IMR-90 (cell line): ENCODE data around the gene DYRK1A. TPM values are rescaled to one million over a fixed set of nuclear protein-coding genes. Genes with fewer than 3 reads are reported as not detected.
A peak's percentile ranks its signal among the peaks of the same experiment; 100 is the strongest.

Source experiments
- ATAC-seq: fragments of 200-7000 bp; cut with Tn5 transposase; 2 replicates; pipeline ENCODE4 v1.9.1; 2020; ENCODE audit warnings: low read depth, mild to moderate bottlenecking, moderate library complexity
- BruUV-seq: library from RNA; stranded (reverse); fragments of 400-500 nt; replicated peaks from 2 replicates; lab custom pipeline; 2021; lab: Mats Ljungman, UMichigan
- CTCF ChIA-PET: fragments of 300-600 bp; formaldehyde crosslinking; extraction: SDS; loops from one replicate; lab custom pipeline; 2021; ENCODE audit warnings: antibody characterized with exemption; lab: Yijun Ruan, JAX
- POLR2A ChIA-PET: fragments of 300-600 bp; sonication (Branson Sonifier 250); formaldehyde crosslinking; loops from one replicate; lab custom pipeline; 2022; ENCODE audit warnings: antibody characterized with exemption; ENCODE audit not compliant: unreplicated experiment; lab: Charles Lee
- DNase-seq: peaks from one replicate; pipeline ENCODE4 v3.0.0; 2013
- H2AFZ ChIP-seq: replicated peaks from 2 replicates; pipeline ENCODE3; 2013; ENCODE audit warnings: low read length, mild to moderate bottlenecking; ENCODE audit not compliant: poor library complexity
- H2AK5ac ChIP-seq: 2 replicates; pipeline ENCODE4 v1.6.1; 2013; ENCODE audit warnings: low read depth, low read length, inconsistent platforms
- H2AK9ac ChIP-seq: replicated peaks from 2 replicates; pipeline ENCODE3; 2013; ENCODE audit warnings: mild to moderate bottlenecking, low read depth, low read length, moderate library complexity; ENCODE audit not compliant: poor library complexity
- H2BK120ac ChIP-seq: 2 replicates; pipeline ENCODE4 v1.6.1; 2013; ENCODE audit warnings: low read depth, low read length, inconsistent platforms
- H2BK15ac ChIP-seq: 3 replicates; pipeline ENCODE4 v1.6.1; 2013; ENCODE audit warnings: low read depth, low read length, inconsistent platforms
- H2BK20ac ChIP-seq: 2 replicates; pipeline ENCODE4 v1.6.1; 2013; ENCODE audit warnings: low read depth, mild to moderate bottlenecking, inconsistent platforms, low read length, moderate library complexity
- H2BK5ac ChIP-seq: 2 replicates; pipeline ENCODE4 v1.6.1; 2013; ENCODE audit warnings: mild to moderate bottlenecking, low read depth, low read length, inconsistent platforms; ENCODE audit not compliant: poor library complexity, severe bottlenecking
- H3K14ac ChIP-seq: replicated peaks from 2 replicates; pipeline ENCODE4 v1.6.1; 2013; ENCODE audit warnings: low read depth, low read length, inconsistent platforms
- H3K18ac ChIP-seq: 2 replicates; pipeline ENCODE4 v1.6.1; 2013; ENCODE audit warnings: low read depth, low read length, control low read depth
- H3K23ac ChIP-seq: 2 replicates; pipeline ENCODE4 v1.6.1; 2013; ENCODE audit warnings: low read depth, low read length, inconsistent platforms
- H3K27ac ChIP-seq: 2 replicates; pipeline ENCODE4 v1.5.1; 2013; ENCODE audit warnings: mild to moderate bottlenecking, control low read depth, low read length; ENCODE audit not compliant: insufficient read depth
- H3K27me3 ChIP-seq: 2 replicates; pipeline ENCODE4 v1.6.1; 2013; ENCODE audit warnings: low read length; ENCODE audit not compliant: control insufficient read depth, insufficient read depth
- H3K36me3 ChIP-seq: 2 replicates; pipeline ENCODE4 v1.6.1; 2013; ENCODE audit warnings: low read length, mixed read lengths; ENCODE audit not compliant: control insufficient read depth, insufficient read depth
- H3K4ac ChIP-seq: 2 replicates; pipeline ENCODE4 v1.6.1; 2013; ENCODE audit warnings: low read depth, low read length, inconsistent platforms
- H3K4me1 ChIP-seq: 2 replicates; pipeline ENCODE4 v1.6.1; 2013; ENCODE audit warnings: low read length, mixed read lengths; ENCODE audit not compliant: control insufficient read depth, insufficient read depth
- H3K4me2 ChIP-seq: 2 replicates; pipeline ENCODE4 v1.6.1; 2013; ENCODE audit warnings: low read depth, mild to moderate bottlenecking, control low read depth, low read length, moderate library complexity
- H3K4me3 ChIP-seq: 2 replicates; pipeline ENCODE4 v1.5.1; 2013; ENCODE audit warnings: low read depth, mild to moderate bottlenecking, control low read depth, low read length, moderate library complexity; ENCODE audit not compliant: insufficient read depth
- H3K56ac ChIP-seq: 2 replicates; pipeline ENCODE4 v1.6.1; 2013; ENCODE audit warnings: low read length, inconsistent platforms; ENCODE audit not compliant: insufficient read depth; ENCODE audit errors: extremely low read depth
- H3K79me1 ChIP-seq, 2 experiments: 2 replicates each; pipeline ENCODE4 v1.6.1; 2013; ENCODE audit warnings: low read length in 2 of 2, inconsistent platforms in 1 of 2, low read depth in 1 of 2
- H3K9ac ChIP-seq: 2 replicates; pipeline ENCODE4 v1.6.1; 2013; ENCODE audit warnings: low read depth, low read length, control low read depth
- H3K9me1 ChIP-seq: 2 replicates; pipeline ENCODE4 v1.6.1; 2013; ENCODE audit warnings: low read length, inconsistent platforms; ENCODE audit not compliant: insufficient read depth
- H3K9me3 ChIP-seq: 2 replicates; pipeline ENCODE4 v1.6.1; 2013; ENCODE audit warnings: low read length; ENCODE audit not compliant: control insufficient read depth, insufficient read depth
- H4K20me1 ChIP-seq: 2 replicates; pipeline ENCODE4 v1.6.1; 2013; ENCODE audit warnings: low read length, inconsistent platforms; ENCODE audit not compliant: insufficient read depth
- H4K5ac ChIP-seq: 2 replicates; pipeline ENCODE4 v1.6.1; 2013; ENCODE audit warnings: mild to moderate bottlenecking, low read depth, low read length, control low read depth
- H4K8ac ChIP-seq, 2 experiments: 2 replicates each; pipeline ENCODE4 v1.6.1; 2013; ENCODE audit warnings: low read depth in 2 of 2, low read length in 2 of 2, control low read depth in 1 of 2, inconsistent platforms in 1 of 2
- H4K91ac ChIP-seq: 2 replicates; pipeline ENCODE4 v1.6.1; 2013; ENCODE audit warnings: low read depth, low read length, inconsistent platforms; ENCODE audit not compliant: insufficient read depth
- BHLHE40 ChIP-seq: fragments of 150-350 bp; IDR thresholded peaks from 2 replicates; pipeline ENCODE4 v1.6.1; 2016; ENCODE audit warnings: mild to moderate bottlenecking, low read depth, low read length
- CHD1 ChIP-seq: IDR thresholded peaks from 2 replicates; pipeline ENCODE4 v1.6.1; 2012; ENCODE audit warnings: low read depth, low read length, improper control_type of control experiment
- RAD21 ChIP-seq: IDR thresholded peaks from 2 replicates; pipeline ENCODE4 v1.6.1; 2012; ENCODE audit warnings: low read length, improper control_type of control experiment
- WGBS, 2 experiments: methylation state at CpG; one replicate each; pipeline versions ENCODE4 v1.1.5 to v1.1.7; 2013; ENCODE audit warnings: missing lambda C conversion rate in 2 of 2; ENCODE audit not compliant: insufficient read length in 1 of 2; ENCODE audit errors: extremely low coverage in 2 of 2; 5-methylcytosine and 5-hydroxymethylcytosine counted together
- dilution Hi-C: fragments of 300-500 bp; cut with HindIII; formaldehyde crosslinking; loops from one replicate; pipeline ENCODE4 v1.14.3; 2018; ENCODE audit warnings: low sequenced_read_pairs; ENCODE audit not compliant: unreplicated experiment
- in situ Hi-C: fragments of 300-500 bp; cut with MboI; formaldehyde crosslinking; loops from 3 replicates; pipeline ENCODE4 v1.14.3; 2019; ENCODE audit warnings: low sequenced_read_pairs, inconsistent platforms, mixed read lengths
- intact Hi-C: fragments of 100-400 bp; cut with micrococcal nuclease; formaldehyde crosslinking; loops from 2 replicates; pipeline ENCODE4 v1.10.0; 2022
- polyA plus RNA-seq, 3 experiments: library from polyadenylated mRNA; depleted of rRNA; stranded (reverse); fragments of >200 nt; gene quantifications; 2 replicates each; pipeline ENCODE4 v1.2.3, GENCODE V29; 2012; ENCODE audit warnings: low replicate concordance in 1 of 3
- total RNA-seq: library from RNA; depleted of rRNA; stranded (reverse); fragments of >200 nt; gene quantifications from 2 replicates; pipeline ENCODE4 v1.2.3, GENCODE V29; 2012
- TF ChIP-seq, protein P1 (sequence below): fragments of 150-350 bp; IDR thresholded peaks from 2 replicates; pipeline ENCODE4 v1.6.1; 2017; ENCODE audit warnings: mild to moderate bottlenecking, antibody characterized with exemption, low read length, low read depth

The DYRK1A gene
- total and polyA plus RNA-seq, 2 of the 4 experiments (the other 2 are of a cell fraction), result 18.6 to 50.5 TPM

DNA sequence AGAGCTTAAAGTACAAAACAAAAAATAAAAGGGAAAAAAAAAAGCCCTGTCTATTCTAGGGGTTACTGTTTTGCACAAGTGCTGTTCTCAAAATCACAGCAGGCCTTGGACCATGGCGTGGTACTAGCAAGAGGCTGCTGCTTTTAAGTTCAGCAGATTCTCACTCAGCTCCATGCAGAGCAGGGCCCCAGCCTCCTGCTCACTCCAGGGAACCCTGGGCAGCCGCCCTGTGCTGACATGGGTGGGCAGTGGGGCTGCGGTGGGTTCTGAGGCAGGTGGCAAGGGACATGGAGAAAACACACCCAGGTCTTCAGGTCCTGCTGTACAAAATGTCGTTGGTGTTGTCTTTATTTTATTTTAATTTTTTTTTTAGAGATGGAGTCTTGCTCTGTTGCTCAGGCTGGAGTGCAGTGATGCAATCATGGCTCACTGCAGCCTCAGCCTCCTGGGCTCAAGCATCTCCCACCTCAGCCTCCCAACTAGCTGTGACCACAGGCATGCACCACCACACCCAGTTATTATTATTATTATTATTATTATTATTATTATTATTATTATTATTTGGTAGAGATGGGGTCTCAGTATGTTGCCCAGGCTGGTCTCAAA is 170.9 kb downstream of the DYRK1A start:
- H2AK5ac ChIP-seq, result no peak overlapping the region
- BruUV-seq, result no TSS peak
- H4K8ac ChIP-seq, result peak overlapping the region in 1 of 2 experiments; percentile 35; a peak in 2 of 4 replicates

More for the DNA sequence above, 170.9 kb downstream of the DYRK1A start:
- Histone ChIP-seq H2BK120ac (peak overlapping the region; percentile 25; the same call in 1 of the 2 replicates), H4K5ac (peak overlapping the region; percentile 41; the same call in 1 of the 2 replicates), H3K4me3 (no peak overlapping the region), H3K14ac (no peak overlapping the region), H3K18ac (peak overlapping the region; percentile 35; the same call in 1 of the 2 replicates), H3K4ac (peak overlapping the region; percentile 64; the same call in 1 of the 2 replicates), H3K27me3 (peaks cover 5% of the 10 kb centered on the region; the same call in 1 of the 2 replicates), H3K9me1 (no peaks in the 10 kb centered on the region), H2BK15ac (no peak overlapping the region), H3K9ac (no peak overlapping the region), H3K4me2 (no peak overlapping the region), H3K56ac (no peak overlapping the region), H2AK9ac (peak overlapping the region; percentile 23), H2BK5ac (peak overlapping the region; percentile 69), H3K79me1 (no peaks in the 10 kb centered on the region), H3K4me1 (peaks cover 2% of the 10 kb centered on the region; the same call in 1 of the 2 replicates), H3K9me3 (peaks cover 12% of the 10 kb centered on the region), H3K23ac (no peak overlapping the region), H4K20me1 (no peaks in the 10 kb centered on the region), H4K91ac (no peak overlapping the region; the same call in 1 of the 2 replicates), H2AFZ (peak overlapping the region; percentile 41), H2BK20ac (no peak overlapping the region), H3K36me3 (no peaks in the 10 kb centered on the region), H3K27ac (no peak overlapping the region)
- intact Hi-C loops, result no loop called here
- dilution Hi-C loops, result no loop called here
- DNase-seq, result no peak
- ChIA-PET CTCF (interaction anchor here (0.6 kb wide), 1 partner anchor 288 kb away, joined by 3 read pairs; no protein-coding TSS in a partner anchor), POLR2A (no interaction called here)
- 70% methylated on average over 2 of the region's 4 CpGs; no CpG with 5 or more reads in 1 of the 2 experiments for WGBS, 2 experiments
- no peak for ATAC-seq
- in situ Hi-C loops, result no loop called here
- TF ChIP-seq, protein P1, sequence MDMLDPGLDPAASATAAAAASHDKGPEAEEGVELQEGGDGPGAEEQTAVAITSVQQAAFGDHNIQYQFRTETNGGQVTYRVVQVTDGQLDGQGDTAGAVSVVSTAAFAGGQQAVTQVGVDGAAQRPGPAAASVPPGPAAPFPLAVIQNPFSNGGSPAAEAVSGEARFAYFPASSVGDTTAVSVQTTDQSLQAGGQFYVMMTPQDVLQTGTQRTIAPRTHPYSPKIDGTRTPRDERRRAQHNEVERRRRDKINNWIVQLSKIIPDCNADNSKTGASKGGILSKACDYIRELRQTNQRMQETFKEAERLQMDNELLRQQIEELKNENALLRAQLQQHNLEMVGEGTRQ, result no peak
- TF ChIP-seq CHD1 (no peak), RAD21 (no peak), BHLHE40 (no peak)
